Neural crest cell (in vitro differentiated cells): ENCODE data around the gene SIPA1L2. TPM values are rescaled to one million over a fixed set of nuclear protein-coding genes. Genes with fewer than 3 reads are reported as not detected.

Experiments used
- DNase-seq: peaks from one replicate; pipeline ENCODE4 v3.0.0; 2021; ENCODE audit warnings: low read depth, mixed read lengths, low spot score
- H3K27ac Mint-ChIP-seq: one replicate; pipeline ENCODE4 v1.8.0; 2021; ENCODE audit warnings: mild to moderate bottlenecking, mixed read lengths; ENCODE audit not compliant: unreplicated experiment
- H3K27me3 Mint-ChIP-seq: 2 replicates; pipeline ENCODE4 v1.8.0; 2021; ENCODE audit warnings: low read depth, mild to moderate bottlenecking, mixed read lengths
- H3K36me3 Mint-ChIP-seq: 2 replicates; pipeline ENCODE4 v1.8.0; 2021; ENCODE audit warnings: low read depth, mild to moderate bottlenecking, mixed read lengths
- H3K4me1 Mint-ChIP-seq: 2 replicates; pipeline ENCODE4 v1.8.0; 2021; ENCODE audit warnings: mixed read lengths
- H3K4me3 Mint-ChIP-seq: one replicate; pipeline ENCODE4 v1.8.0; 2021; ENCODE audit warnings: mild to moderate bottlenecking, mixed read lengths
- H3K9me3 Mint-ChIP-seq: 2 replicates; pipeline ENCODE4 v1.8.0; 2021; ENCODE audit warnings: mixed read lengths
- CTCF ChIP-seq: fragments of 200-600 bp; sonication (generic); conservative IDR thresholded peaks from 2 replicates; pipeline ENCODE4 v1.5.0; 2021; ENCODE audit warnings: antibody characterized with exemption, mild to moderate bottlenecking
- total RNA-seq: library from RNA; stranded (reverse); gene quantifications from 2 replicates; pipeline ENCODE4 v1.2.1, GENCODE V29; 2021

Gene SIPA1L2
- total RNA-seq, 1 donor from 2014 or later = 38.7 TPM

- DNase-seq = no peak
- H3K4me1 Mint-ChIP-seq = no peaks in the 10 kb centered on the region
- TF ChIP-seq CTCF = no peak
- no peak overlapping the region for H3K4me3 Mint-ChIP-seq
- no peaks in the 10 kb centered on the region for H3K9me3 Mint-ChIP-seq
- H3K27me3 Mint-ChIP-seq = no peaks in the 10 kb centered on the region
- no peak overlapping the region for H3K27ac Mint-ChIP-seq
- no peaks in the 10 kb centered on the region for H3K36me3 Mint-ChIP-seq
Observed at GRCh38 chr1:232664844-232665777, 35.2 kb upstream of the SIPA1L2 start.

- H3K36me3 Mint-ChIP-seq = no peaks in the 10 kb centered on the region
- DNase-seq = no peak
- peaks cover 2% of the 10 kb centered on the region for H3K27me3 Mint-ChIP-seq
- no peaks in the 10 kb centered on the region for H3K4me1 Mint-ChIP-seq
- H3K4me3 Mint-ChIP-seq = no peak overlapping the region
- no peak for TF ChIP-seq CTCF
- H3K27ac Mint-ChIP-seq = no peak overlapping the region
- no peaks in the 10 kb centered on the region for H3K9me3 Mint-ChIP-seq
Observed at GRCh38 chr1:232662910-232663309, 33.0 kb upstream of the SIPA1L2 start.

- Mint-ChIP-seq H3K9me3 (no peaks in the 10 kb centered on the region), H3K4me3 (no peak overlapping the region), H3K4me1 (peaks cover 4% of the 10 kb centered on the region), H3K27me3 (peaks cover 2% of the 10 kb centered on the region), H3K27ac (no peak overlapping the region), H3K36me3 (no peaks in the 10 kb centered on the region)
- DNase-seq = no peak
- no peak for TF ChIP-seq CTCF
Observed at GRCh38 chr1:232658386-232658785, 28.5 kb upstream of the SIPA1L2 start.

GRCh38 chr1:232657426-232658005 is 27.6 kb upstream of the SIPA1L2 start:
- TF ChIP-seq CTCF = no peak
- Mint-ChIP-seq H3K27ac (no peak overlapping the region), H3K4me3 (no peak overlapping the region), H3K27me3 (peaks cover 2% of the 10 kb centered on the region), H3K9me3 (no peaks in the 10 kb centered on the region), H3K4me1 (peaks cover 4% of the 10 kb centered on the region), H3K36me3 (no peaks in the 10 kb centered on the region)
- no peak for DNase-seq

- no peak for DNase-seq
- Mint-ChIP-seq H3K27me3 (peaks cover 2% of the 10 kb centered on the region), H3K27ac (no peak overlapping the region), H3K4me1 (peaks cover 4% of the 10 kb centered on the region), H3K9me3 (no peaks in the 10 kb centered on the region), H3K4me3 (no peak overlapping the region), H3K36me3 (no peaks in the 10 kb centered on the region)
- TF ChIP-seq CTCF = no peak
Observed at GRCh38 chr1:232655746-232656085, 25.8 kb upstream of the SIPA1L2 start.
